Lung (tissue), 12 donors: ENCODE measurements around the gene MYOZ3. TPM values are rescaled to one million over a fixed set of nuclear protein-coding genes. Genes with fewer than 3 reads are reported as not detected.

Experiments
- ATAC-seq: fragments of 200-7000 bp; cut with Tn5 transposase; one replicate; pipeline ENCODE4 v1.9.1; 2020; ENCODE audit warnings: moderate number of reproducible peaks; ENCODE audit not compliant: insufficient read depth, low FRiP score
- DNase-seq, 3 donors: peaks; one replicate each; pipeline ENCODE4 v3.0.0-alpha.2; 2013 to 2017
- H3K27ac ChIP-seq, 2 donors: one replicate each; pipeline ENCODE4 v1.5.1; 2013; ENCODE audit warnings: mild to moderate bottlenecking in 2 of 2, moderate library complexity in 2 of 2, control low read depth in 1 of 2, inconsistent platforms in 1 of 2, low read depth in 1 of 2, low read length in 1 of 2
- H3K27me3 ChIP-seq, 3 donors: one replicate each; pipeline ENCODE4 v1.5.1; 2013; ENCODE audit warnings: low read length in 2 of 3; ENCODE audit not compliant: control insufficient read depth in 3 of 3, insufficient read depth in 3 of 3
- H3K36me3 ChIP-seq, 4 donors: one replicate each; pipeline ENCODE4 v1.5.1; 2013; ENCODE audit warnings: low read length in 4 of 4, mild to moderate bottlenecking in 1 of 4, moderate library complexity in 1 of 4; ENCODE audit not compliant: control insufficient read depth in 4 of 4, insufficient read depth in 4 of 4
- H3K4me1 ChIP-seq, 5 donors: one replicate each; pipeline ENCODE4 v1.5.1; 2013; ENCODE audit warnings: low read length in 5 of 5, mild to moderate bottlenecking in 2 of 5, moderate library complexity in 1 of 5; ENCODE audit not compliant: control insufficient read depth in 5 of 5, insufficient read depth in 5 of 5
- H3K4me3 ChIP-seq: one replicate; pipeline ENCODE4 v1.5.1; 2013; ENCODE audit warnings: mild to moderate bottlenecking, control low read depth, moderate library complexity
- H3K9ac ChIP-seq, 2 donors: one replicate each; pipeline ENCODE4 v1.5.1; 2013; ENCODE audit warnings: low read length in 2 of 2, control low read depth in 1 of 2; ENCODE audit not compliant: insufficient read depth in 1 of 2
- H3K9me3 ChIP-seq, 4 donors: one replicate each; pipeline ENCODE4 v1.5.1; 2013; ENCODE audit warnings: low read length in 3 of 4, mild to moderate bottlenecking in 1 of 4, moderate library complexity in 1 of 4; ENCODE audit not compliant: control insufficient read depth in 4 of 4, insufficient read depth in 3 of 4
- WGBS, 2 donors: extraction: QIAGEN DNeasy Blood & Tissue Kit; methylation state at CpG; one replicate each; pipeline ENCODE4 v1.1.7; 2013; 5-methylcytosine and 5-hydroxymethylcytosine counted together
- polyA plus RNA-seq, 2 donors: library from polyadenylated mRNA; stranded (reverse); fragments of 200-250 nt; gene quantifications; one replicate each; pipeline ENCODE4 v1.2.1, GENCODE V29; 2013
- total RNA-seq, 2 donors: library from RNA; depleted of rRNA in 1 of 2; stranded (reverse); fragments of >200 nt in 1 of 2; gene quantifications; one replicate each; pipeline ENCODE4 v1.2.1, GENCODE V29; 2014 to 2021
- TF ChIP-seq, protein P1 (sequence below): IDR thresholded peaks from 2 replicates; pipeline ENCODE4 v1.5.1; 2012; ENCODE audit warnings: mild to moderate bottlenecking; ENCODE audit errors: control extremely low read depth, extremely low read depth
- donor health status: control.
- donor health status: control.
- donor health status: Bipolar disorder and iron deficiency.
- donor health status: healthy.
- donor health status: DM: yes; HTN: yes; CAD: no.

The MYOZ3 gene
- total and polyA plus RNA-seq, 4 donors, result 0.39 to 2.4 (median 0.48) TPM

DNA sequence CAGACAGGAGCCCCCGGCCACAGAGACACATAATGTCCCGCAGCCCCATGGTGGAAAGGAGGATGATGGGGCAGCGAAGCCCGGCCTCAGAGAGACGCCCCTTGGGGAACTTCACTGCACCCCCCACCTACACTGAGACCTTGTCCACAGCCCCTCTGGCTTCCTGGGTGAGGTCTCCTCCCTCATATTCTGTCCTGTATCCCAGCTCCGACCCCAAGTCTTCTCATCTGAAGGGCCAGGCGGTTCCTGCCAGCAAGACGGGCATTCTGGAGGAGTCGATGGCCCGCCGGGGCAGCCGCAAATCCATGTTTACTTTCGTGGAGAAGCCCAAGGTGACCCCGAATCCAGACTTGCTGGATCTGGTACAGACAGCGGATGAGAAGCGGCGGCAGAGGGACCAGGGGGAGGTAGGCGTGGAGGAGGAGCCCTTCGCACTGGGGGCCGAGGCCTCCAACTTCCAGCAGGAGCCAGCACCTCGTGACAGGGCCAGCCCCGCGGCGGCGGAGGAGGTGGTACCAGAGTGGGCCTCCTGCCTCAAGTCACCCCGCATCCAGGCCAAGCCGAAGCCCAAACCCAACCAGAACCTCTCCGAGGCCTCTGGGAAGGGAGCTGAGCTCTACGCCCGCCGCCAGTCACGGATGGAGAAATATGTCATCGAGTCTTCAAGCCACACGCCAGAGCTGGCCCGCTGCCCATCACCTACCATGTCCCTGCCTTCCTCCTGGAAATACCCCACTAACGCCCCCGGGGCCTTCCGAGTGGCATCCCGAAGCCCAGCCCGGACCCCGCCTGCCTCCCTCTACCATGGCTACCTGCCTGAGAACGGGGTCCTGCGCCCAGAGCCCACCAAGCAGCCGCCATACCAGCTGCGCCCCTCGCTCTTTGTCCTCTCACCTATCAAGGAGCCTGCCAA is 11.7 kb upstream of the MYOZ3 start:
- TF ChIP-seq, protein P1, sequence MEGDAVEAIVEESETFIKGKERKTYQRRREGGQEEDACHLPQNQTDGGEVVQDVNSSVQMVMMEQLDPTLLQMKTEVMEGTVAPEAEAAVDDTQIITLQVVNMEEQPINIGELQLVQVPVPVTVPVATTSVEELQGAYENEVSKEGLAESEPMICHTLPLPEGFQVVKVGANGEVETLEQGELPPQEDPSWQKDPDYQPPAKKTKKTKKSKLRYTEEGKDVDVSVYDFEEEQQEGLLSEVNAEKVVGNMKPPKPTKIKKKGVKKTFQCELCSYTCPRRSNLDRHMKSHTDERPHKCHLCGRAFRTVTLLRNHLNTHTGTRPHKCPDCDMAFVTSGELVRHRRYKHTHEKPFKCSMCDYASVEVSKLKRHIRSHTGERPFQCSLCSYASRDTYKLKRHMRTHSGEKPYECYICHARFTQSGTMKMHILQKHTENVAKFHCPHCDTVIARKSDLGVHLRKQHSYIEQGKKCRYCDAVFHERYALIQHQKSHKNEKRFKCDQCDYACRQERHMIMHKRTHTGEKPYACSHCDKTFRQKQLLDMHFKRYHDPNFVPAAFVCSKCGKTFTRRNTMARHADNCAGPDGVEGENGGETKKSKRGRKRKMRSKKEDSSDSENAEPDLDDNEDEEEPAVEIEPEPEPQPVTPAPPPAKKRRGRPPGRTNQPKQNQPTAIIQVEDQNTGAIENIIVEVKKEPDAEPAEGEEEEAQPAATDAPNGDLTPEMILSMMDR, result no peak
- no peak for ATAC-seq
- H3K36me3 ChIP-seq, result peaks cover 2 to 34% (median 21%) of the 10 kb centered on the region in 4 donors
- no peak for DNase-seq
- H3K4me3 ChIP-seq, result no peak overlapping the region
- H3K27me3 ChIP-seq, result no peaks in the 10 kb centered on the region
- WGBS, 2 donors, result 90 to 91% methylated on average over 44 to 46 of the region's 46 CpGs
- no peak overlapping the region for H3K9ac ChIP-seq
- no peaks in the 10 kb centered on the region for H3K9me3 ChIP-seq
- H3K27ac ChIP-seq, result peak overlapping the region; percentile 13 to 87
- peaks cover 5 to 29% (median 19%) of the 10 kb centered on the region in 5 donors for H3K4me1 ChIP-seq

DNA sequence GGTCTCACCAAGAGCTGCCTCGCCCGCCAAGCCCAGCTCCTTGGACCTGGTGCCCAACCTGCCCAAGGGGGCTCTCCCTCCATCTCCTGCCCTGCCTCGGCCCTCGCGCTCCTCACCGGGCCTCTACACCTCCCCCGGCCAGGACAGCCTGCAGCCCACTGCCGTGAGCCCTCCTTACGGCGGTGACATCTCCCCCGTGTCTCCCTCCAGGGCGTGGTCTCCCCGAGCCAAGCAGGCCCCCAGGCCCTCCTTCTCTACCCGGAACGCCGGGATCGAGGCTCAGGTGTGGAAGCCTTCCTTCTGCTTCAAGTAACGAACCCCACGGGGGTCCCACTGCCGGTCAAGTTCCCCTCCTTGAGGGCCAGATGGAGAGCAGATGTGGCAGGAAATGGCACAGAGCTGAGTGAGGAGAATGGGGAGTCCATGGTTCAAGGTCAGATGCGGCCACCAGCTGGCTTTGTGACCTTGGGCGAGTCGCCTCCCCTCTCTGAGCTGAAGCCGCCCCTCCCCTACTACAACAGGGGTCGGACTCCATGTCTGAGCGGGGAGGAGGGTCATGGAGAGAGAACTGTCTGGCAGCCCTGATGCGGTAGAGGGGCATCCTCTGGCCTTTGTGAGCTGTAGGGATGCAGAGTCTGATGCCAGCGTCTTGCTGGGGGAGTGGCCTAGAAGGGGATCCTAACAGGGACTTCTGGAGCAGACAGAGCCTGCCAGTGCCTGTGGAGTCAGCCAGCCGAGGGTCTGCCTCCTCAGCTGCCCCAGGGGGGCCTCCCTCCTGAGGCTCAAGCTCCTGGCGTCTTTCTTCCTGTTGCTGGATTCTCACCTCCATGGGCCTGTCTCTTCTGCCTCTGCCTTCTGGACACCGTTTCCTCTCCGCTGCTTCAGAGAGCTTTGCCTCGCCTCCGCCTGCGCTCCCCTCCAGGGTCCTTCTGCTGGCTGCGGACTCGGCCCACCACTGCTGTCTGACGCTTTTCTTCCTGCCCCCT is 10.7 kb upstream of the MYOZ3 start:
- peak overlapping the region; percentile 21 to 87 for H3K27ac ChIP-seq
- WGBS, 2 donors, result 92 to 95% methylated on average over 37 to 38 of the region's 38 CpGs
- H3K36me3 ChIP-seq, result peaks cover 2 to 34% (median 21%) of the 10 kb centered on the region in 4 donors
- H3K4me3 ChIP-seq, result no peak overlapping the region
- peaks cover 0 to 22% (median 9%) of the 10 kb centered on the region in 5 donors for H3K4me1 ChIP-seq
- DNase-seq, result no peak
- H3K9ac ChIP-seq, result no peak overlapping the region
- H3K9me3 ChIP-seq, result no peaks in the 10 kb centered on the region
- TF ChIP-seq, protein P1, result no peak
- no peaks in the 10 kb centered on the region for H3K27me3 ChIP-seq
- ATAC-seq, result no peak

DNA sequence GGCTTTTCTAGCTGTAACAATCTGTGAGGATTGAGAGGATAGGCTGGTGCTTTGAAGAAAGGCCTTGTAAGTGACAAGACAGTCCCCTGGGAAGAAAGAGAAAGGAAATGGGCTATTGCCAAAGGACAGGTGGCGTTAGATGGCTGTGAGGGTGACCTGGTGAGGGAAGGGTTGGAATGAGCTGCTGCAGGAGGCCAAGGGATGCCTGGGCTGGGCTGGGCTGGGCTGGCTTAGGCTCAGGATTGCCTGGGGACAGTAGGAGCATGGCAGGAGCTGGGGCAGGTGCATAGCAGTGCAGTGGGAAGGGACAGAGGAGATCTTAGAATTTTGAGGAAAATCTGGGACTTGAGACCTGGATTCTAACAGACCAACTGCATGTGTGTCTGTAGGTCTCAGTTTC is 9.7 kb upstream of the MYOZ3 start:
- Histone ChIP-seq H3K27me3 (no peaks in the 10 kb centered on the region), H3K4me1 (peaks cover 0 to 23% (median 6%) of the 10 kb centered on the region in 5 donors), H3K4me3 (no peak overlapping the region), H3K36me3 (peaks cover 2 to 34% (median 21%) of the 10 kb centered on the region in 4 donors), H3K9me3 (no peaks in the 10 kb centered on the region), H3K9ac (no peak overlapping the region), H3K27ac (no peak overlapping the region)
- DNase-seq, result no peak
- TF ChIP-seq, protein P1, result no peak
- WGBS, 2 donors, result 80 to 81% methylated on average over 1 of the region's 1 CpG
- ATAC-seq, result no peak
